Measurements from ENCODE around the gene COMMD7. TPM values are rescaled to one million over a fixed set of nuclear protein-coding genes. Genes with fewer than 3 reads are reported as not detected.

COMMD7 gene
- total RNA-seq, 2 experiments from 2014 or later: 31.2 to 31.5 TPM

- H3K9me3 Mint-ChIP-seq: peaks cover 12% of the 10 kb centered on the region
- no peak for DNase-seq
- H3K4me3 Mint-ChIP-seq: no peak overlapping the region
- no peak overlapping the region for H3K27ac Mint-ChIP-seq
- no peaks in the 10 kb centered on the region for H3K36me3 Mint-ChIP-seq
- peaks cover 11% of the 10 kb centered on the region for H3K4me1 Mint-ChIP-seq
- no peaks in the 10 kb centered on the region for H3K27me3 Mint-ChIP-seq
Measured at GRCh38 chr20:32656827-32657226, 86.4 kb downstream of the COMMD7 start.

DNA sequence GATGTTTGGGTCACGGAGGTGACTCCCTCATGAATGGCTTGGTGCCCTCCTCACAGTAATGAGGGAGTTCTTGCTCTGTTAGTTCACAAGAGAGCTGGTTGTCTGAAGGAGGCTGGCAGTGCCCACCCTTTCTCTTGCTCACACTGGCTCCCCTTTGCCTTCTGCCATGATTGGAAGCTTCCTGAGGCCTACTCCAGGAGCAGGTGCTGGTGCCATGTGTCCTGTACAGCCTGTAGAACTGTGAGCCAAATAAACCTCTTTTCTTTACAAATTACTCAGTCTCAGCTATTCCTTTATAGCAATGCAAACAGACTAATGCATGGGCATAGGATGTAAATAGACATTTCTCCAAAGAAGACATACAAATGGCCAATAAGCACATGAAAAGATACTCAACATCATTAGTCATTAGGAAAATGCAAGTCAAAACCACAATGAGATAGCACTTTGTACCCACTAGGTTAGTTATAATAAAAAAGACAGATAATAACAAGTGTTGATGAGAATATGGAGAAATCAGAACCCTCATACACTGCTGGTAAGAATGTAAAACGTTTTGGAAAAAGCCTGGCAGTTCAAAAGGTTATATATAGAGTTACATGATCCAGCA is 87.3 kb downstream of the COMMD7 start:
- Mint-ChIP-seq H3K4me3 (no peak overlapping the region), H3K27me3 (no peaks in the 10 kb centered on the region), H3K4me1 (peaks cover 11% of the 10 kb centered on the region), H3K9me3 (peaks cover 11% of the 10 kb centered on the region), H3K27ac (no peak overlapping the region), H3K36me3 (no peaks in the 10 kb centered on the region)
- DNase-seq: no peak

- Mint-ChIP-seq H3K4me1 (peaks cover 11% of the 10 kb centered on the region), H3K27ac (no peak overlapping the region)
Measured at GRCh38 chr20:32652739-32653526, 90.3 kb downstream of the COMMD7 start.

More at GRCh38 chr20:32652739-32653526, 90.3 kb downstream of the COMMD7 start:
- H3K36me3 Mint-ChIP-seq: no peaks in the 10 kb centered on the region
- H3K27me3 Mint-ChIP-seq: no peaks in the 10 kb centered on the region
- H3K4me3 Mint-ChIP-seq: peak overlapping the region; percentile 14
- peaks cover 5% of the 10 kb centered on the region for H3K9me3 Mint-ChIP-seq
- peak; percentile 82 for DNase-seq

Other genes with a start within 250 kb of the COMMD7 start
- gene NOL4L, start 158.1 kb downstream of the COMMD7 start, total RNA-seq: 10 to 100 TPM; 15.9 TPM
- under 1 TPM in 1 of 2 experiments, not detected in 1; 0.04 TPM for gene C20orf203, start 69.5 kb downstream of the COMMD7 start, total RNA-seq
- 1 to 10 TPM; 2.6 TPM for gene DNMT3B, start 18.9 kb upstream of the COMMD7 start, total RNA-seq
- 100 to 1,000 TPM; 154 to 156 TPM for gene MAPRE1, start 76.5 kb upstream of the COMMD7 start, total RNA-seq
- gene EFCAB8, start 115.5 kb upstream of the COMMD7 start, total RNA-seq: under 1 TPM; 0.27 to 0.56 TPM